Measurements from ENCODE around the gene EYA2.
A peak's percentile ranks its signal among the peaks of the same experiment; 100 is the strongest.

EYA2 gene

DNA sequence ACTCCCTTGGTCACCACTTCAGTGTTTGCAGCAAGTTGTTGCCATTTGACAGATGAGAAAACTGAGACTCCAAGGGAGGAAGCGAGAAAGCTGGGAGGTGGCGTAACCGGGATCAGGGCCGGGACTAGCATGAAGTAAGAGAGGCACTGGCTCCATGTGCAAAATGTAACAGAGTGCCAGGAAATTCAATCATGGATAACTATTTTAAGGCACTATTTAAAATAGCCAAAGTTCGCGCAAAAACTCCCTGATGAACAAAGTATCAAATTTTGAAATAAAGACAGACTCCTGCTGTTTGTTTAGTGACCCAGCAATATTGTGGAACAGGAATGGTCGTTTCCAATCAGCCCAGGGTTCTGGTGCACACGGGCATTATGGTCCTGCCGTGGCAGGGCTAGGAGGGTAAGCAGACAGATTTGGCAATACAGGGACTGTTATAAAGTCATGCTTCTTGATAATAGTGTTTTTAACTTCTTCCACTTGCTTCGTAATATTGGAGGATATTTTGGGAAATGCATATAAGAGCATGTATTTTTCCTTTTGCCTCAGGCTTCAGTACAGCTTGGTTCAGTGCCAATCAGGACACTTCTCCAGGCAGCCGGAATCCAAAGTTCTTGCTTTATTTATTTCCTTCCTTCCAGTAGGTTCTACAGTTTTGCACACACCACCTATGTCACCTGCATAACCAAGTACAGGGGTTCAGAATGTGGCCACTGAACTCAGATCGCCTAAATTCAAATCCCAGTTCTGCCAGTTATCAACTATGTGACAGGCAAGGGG is 141.6 kb downstream of the EYA2 start:
- DNase-seq (ENCODE audit: low read depth): no peak

- DNase-seq (ENCODE audit: low read depth): no peak
Observed at GRCh38 chr20:47038566-47039560, 144.2 kb downstream of the EYA2 start.

DNA sequence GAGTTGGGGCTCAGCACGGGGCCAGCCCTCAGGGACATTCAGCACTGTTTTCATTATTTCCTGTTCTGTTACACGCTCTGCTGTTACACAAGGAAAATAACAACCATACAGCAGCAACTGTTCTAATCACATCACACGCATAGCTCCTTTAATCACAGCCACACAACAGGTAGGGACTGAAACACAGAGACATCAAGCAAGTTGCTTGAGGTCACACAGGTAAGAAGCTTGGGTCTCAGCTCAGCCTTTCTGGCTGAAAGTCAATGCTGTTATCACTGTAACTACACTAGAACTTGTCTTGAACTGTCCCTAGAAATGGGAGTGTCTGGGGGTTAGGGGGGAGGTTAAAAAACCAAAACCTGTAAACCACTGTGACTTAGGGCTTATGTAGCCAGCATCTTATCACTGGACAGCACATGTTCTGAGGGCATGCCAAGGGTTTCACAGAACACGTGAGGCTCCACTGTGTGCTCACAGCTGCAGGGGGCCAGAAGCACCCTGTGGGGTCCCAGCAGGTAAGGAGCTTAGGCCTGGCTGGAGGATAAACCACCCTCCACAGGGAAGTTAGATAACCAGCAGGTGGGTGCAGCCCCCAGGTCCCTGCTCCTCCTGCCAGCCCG is 146.0 kb downstream of the EYA2 start:
- DNase-seq (ENCODE audit: low read depth): no peak

- no peak for DNase-seq (ENCODE audit: low read depth)
Observed at GRCh38 chr20:47041396-47041899, 146.8 kb downstream of the EYA2 start.

GRCh38 chr20:47042464-47042863 is 147.8 kb downstream of the EYA2 start:
- no peak for DNase-seq (ENCODE audit: low read depth)

GRCh38 chr20:47043086-47043485 is 148.4 kb downstream of the EYA2 start:
- DNase-seq (ENCODE audit: low read depth): no peak

GRCh38 chr20:47044938-47045337 is 150.3 kb downstream of the EYA2 start:
- no peak for DNase-seq (ENCODE audit: low read depth)

DNA sequence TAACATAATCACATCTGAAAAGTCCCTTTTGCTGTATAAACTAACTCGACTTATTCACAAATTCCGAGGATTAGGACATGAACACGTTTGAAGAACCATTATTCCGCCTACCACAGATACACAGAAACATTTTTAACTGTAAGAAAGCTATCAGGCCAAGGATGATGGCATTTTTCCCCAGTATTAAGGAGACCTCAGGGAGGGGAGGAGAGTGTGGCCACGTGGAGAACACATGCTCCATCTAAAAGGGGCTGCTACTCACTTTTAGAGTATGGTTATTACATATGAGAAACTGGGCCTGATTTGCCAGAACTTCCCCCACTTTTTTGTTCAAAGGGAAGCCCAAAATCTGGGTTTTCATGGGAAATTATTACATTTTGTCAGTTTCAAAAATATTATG is 153.4 kb downstream of the EYA2 start:
- DNase-seq (ENCODE audit: low read depth): no peak

DNA sequence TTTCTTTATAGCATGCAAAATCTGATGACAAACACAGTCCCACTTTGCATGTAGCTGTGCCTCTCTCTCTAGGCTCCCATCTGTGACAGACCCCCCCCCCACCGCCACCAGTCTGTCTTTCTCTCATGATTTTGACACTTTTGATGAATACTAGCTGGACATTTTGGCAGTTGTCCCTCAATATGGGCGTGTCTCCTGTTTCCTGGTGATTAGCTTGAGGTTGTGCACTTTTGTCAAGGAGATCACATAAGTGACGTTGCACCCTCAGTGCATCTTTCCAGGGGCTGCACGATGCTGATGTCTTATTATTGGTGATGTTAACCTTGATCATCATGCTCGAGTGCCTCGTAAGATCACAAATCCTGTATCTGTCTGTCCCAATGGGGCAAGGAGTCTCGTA is 155.1 kb downstream of the EYA2 start:
- DNase-seq (ENCODE audit: low read depth): no peak

DNA sequence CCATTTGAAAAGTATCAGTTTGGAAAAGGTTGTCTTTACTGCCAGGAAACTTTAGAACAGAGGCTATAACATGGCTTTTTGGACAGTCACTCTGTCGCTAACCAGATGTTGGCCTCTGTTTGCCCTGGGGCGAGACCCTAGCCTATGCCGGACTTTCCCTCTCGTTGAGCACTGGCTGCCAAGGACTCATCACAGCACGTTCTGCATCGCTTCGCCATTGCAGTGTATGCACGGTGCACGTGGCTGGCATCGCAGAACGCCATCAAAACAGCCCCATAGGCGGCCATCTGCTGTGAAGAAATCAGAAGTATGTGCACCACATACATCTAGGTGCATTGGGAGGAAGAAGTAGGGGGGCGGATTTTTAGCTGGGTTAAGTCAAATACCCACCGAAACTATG is 156.4 kb downstream of the EYA2 start:
- DNase-seq (ENCODE audit: low read depth): no peak

- DNase-seq (ENCODE audit: low read depth): no peak
Observed at GRCh38 chr20:47051936-47052526, 157.4 kb downstream of the EYA2 start.

GRCh38 chr20:47054506-47054905 is 159.9 kb downstream of the EYA2 start:
- DNase-seq (ENCODE audit: low read depth): no peak

DNA sequence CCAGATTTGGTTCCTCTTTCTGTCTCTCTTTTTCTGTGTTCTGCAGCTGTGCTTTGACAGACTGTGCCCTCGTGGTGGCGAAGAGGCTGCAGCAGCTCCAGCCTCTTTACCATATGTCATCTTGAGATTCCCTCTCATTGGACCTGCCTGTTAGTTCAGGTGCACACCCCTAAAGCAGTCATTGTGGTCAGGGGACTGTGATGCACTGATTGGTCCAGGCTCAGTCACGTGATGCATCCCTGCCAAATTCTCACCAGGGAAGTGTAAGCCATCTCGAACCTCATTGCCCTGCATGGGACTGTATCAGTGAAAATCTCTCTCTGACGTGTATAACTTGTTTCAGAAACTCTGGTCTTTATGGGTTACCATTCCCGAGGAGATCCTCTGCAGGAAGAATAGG is 160.3 kb downstream of the EYA2 start:
- DNase-seq (ENCODE audit: low read depth): no peak

- DNase-seq (ENCODE audit: low read depth): peak; percentile 18
Observed at GRCh38 chr20:47055699-47056369, 161.2 kb downstream of the EYA2 start.

DNA sequence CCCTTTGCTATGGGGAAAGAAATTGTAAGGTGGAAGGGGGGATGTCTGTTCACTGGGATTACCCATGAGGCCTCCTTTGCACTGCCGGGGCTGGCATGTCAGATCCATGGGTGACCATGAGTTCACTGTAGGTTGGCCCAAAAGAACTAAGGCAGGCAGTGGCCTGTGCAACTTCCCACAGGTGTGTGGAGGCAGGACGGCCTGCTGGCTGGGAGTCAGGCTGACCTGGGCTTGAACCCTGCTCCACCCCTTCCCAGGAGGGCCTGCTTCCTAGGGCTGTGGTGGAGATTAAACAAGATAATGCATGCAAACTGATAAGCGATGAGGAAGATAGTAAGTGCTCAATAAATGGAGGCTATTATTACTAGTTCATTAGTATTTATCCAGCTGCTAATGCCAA is 163.0 kb downstream of the EYA2 start:
- DNase-seq (ENCODE audit: low read depth): no peak

DNA sequence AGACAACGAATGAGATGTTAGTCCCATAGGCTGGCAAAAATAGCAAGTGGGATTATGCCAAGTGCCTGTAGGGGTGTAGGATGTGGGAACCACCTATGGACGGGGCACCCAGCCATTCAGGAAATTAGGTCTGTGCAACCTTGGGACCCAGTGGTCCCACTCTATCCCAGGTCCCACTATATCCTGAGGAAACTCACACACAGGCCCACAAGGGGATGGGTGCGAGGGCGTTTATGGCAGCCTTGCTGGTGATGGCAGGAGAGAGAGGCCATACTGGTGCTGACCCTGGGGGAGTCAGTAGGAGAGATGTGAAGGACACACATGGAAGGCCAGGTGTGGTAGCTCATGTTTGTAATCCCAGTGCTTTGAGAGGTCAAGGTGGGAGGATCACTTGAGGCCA is 163.6 kb downstream of the EYA2 start:
- DNase-seq (ENCODE audit: low read depth): no peak

DNA sequence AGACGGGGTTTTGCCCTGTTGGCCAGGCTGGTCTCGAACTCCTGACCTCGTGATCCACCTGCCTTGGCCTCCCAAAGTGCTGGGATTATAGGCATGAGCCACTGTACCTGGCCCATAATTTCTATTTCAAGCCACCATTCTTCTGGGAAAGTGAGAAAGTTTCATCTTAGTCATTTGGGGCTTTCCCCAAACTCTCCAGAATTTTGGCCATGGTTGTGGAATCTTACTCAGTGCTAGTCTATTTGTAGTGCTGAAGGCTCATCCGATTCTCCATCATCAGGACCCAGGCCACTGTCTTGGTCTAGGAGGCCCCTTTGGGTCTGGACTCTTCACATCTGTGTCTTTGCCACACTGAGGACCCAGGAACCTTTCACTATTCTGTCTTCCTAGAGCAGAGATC is 164.9 kb downstream of the EYA2 start:
- no peak for DNase-seq (ENCODE audit: low read depth)

- no peak for DNase-seq (ENCODE audit: low read depth)
Observed at GRCh38 chr20:47061549-47061948, 166.9 kb downstream of the EYA2 start.

DNA sequence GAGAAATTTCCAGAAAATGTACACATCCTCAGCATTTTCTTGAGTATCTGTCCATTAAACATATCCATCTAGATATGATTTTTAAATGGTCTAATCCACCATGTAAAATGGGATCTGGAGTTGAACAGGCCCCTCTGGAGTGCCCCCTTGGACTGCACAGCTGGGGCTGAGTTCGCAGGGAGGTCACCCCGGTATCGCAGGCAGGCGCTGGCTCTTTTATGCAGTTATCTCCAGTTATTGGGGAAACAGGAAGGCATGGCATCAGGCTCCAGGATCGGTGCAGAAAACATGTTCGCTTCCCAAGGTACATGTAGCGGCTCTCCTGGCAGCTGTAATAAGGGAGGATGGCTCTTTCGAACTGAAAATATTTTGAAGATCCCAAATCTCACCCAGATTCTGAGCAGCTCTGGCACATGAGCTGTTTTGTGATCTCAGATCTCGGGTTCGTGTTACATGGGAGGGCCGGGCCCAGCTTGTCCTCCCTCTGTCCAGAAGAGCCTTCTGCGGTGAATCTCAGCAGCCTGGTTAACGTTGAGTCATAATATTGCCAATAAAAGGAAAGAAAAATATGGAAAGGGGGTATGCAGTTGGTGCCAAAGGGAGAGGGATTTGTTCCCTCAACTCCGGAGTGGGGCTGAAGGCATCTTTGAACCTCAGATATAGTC is 167.7 kb downstream of the EYA2 start:
- DNase-seq (ENCODE audit: low read depth): no peak

DNA sequence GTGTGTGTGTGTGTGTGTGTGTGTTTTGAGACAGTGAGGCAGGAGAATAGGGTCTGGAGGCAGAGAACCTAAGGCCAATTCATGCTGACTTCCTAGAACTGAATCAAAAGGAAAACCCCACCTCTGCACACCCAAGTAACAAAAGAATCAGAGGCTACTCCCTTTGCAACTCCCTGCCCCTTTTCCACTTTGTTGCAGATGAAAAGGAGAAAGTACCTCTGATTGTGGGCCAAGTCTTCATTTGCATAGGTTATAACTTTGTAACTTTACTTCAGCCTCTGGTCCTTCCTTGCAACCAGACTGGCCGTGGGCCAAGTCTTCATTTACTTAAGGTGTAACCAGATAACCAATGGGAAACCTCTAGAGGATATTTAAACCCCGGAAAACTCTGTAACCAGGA is 168.8 kb downstream of the EYA2 start:
- no peak for DNase-seq (ENCODE audit: low read depth)

GRCh38 chr20:47063808-47064207 is 169.2 kb downstream of the EYA2 start:
- no peak for DNase-seq (ENCODE audit: low read depth)

Measured in fibroblast of the conjunctiva (primary cell).